Breast epithelium (tissue), 3 donors: ENCODE data around the gene IGSF9B.

Experiments used
- CTCF ChIP-seq, 3 donors: fragments of 450-650 bp; IDR thresholded peaks; one replicate each; pipeline ENCODE4 v1.5.1; 2016 to 2017; ENCODE audit warnings: antibody characterized with exemption in 3 of 3, mild to moderate bottlenecking in 3 of 3, moderate library complexity in 3 of 3
- POLR2AphosphoS5 ChIP-seq, 3 donors: sonication (generic); formaldehyde crosslinking; IDR thresholded peaks; one replicate each; pipeline ENCODE4 v1.6.1; 2017; ENCODE audit warnings: antibody characterized with exemption in 3 of 3

- no peak for TF ChIP-seq POLR2AphosphoS5 (IDR thresholded peaks at IDR 0.05)
- no peak for TF ChIP-seq CTCF (IDR thresholded peaks at IDR 0.05)
Measured at GRCh38 chr11:133906746-133907145, 50.0 kb downstream of the IGSF9B start.
